GM18951 (cell line): Measurements from ENCODE around the gene SCO2.
"Not testable (repeated sequence)": the region's sequence is repeated elsewhere in the genome, so short reads cannot be mapped to it uniquely, and the experiment has no call there.

Experiments
- POLR2A ChIP-seq: IDR thresholded peaks from 4 replicates; pipeline ENCODE4 v1.6.1; 2011; ENCODE audit warnings: mild to moderate bottlenecking; ENCODE audit not compliant: insufficient read length, insufficient read depth; ENCODE audit errors: extremely low read depth
- in situ Hi-C: fragments of 300-500 bp; cut with MboI; formaldehyde crosslinking; loops from one replicate; pipeline ENCODE4 v1.12.0; 2022; ENCODE audit warnings: low sequenced_read_pairs, mixed read lengths, inconsistent platforms; ENCODE audit not compliant: unreplicated experiment

The SCO2 gene

GRCh38 chr22:50526108-50526833, 873 bp upstream of the SCO2 start:
- in situ Hi-C loops: no loop called here
- no peak for TF ChIP-seq POLR2A

- no peak for TF ChIP-seq POLR2A
- in situ Hi-C loops: no loop called here
Observed at GRCh38 chr22:50525858-50526107, 385 bp upstream of the SCO2 start.

- no peak for TF ChIP-seq POLR2A
- in situ Hi-C loops: no loop called here
Observed at GRCh38 chr22:50524676-50525103, 708 bp downstream of the SCO2 start.

GRCh38 chr22:50523806-50524675, 1.4 kb downstream of the SCO2 start:
- in situ Hi-C loops: no loop called here
- peak; percentile 12 for TF ChIP-seq POLR2A

GRCh38 chr22:50523458-50523805, 2.0 kb downstream of the SCO2 start:
- TF ChIP-seq POLR2A: peak; percentile 15
- in situ Hi-C loops: no loop called here

GRCh38 chr22:50522806-50523438, 2.5 kb downstream of the SCO2 start:
- TF ChIP-seq POLR2A: peak; percentile 0
- in situ Hi-C loops: no loop called here

- in situ Hi-C loops: no loop called here
- peak; percentile 1 for TF ChIP-seq POLR2A
Observed at GRCh38 chr22:50522208-50522805, 3.1 kb downstream of the SCO2 start.

- in situ Hi-C loops: no loop called here
- no peak for TF ChIP-seq POLR2A
Observed at GRCh38 chr22:50521710-50522109, 3.7 kb downstream of the SCO2 start.

- no peak for TF ChIP-seq POLR2A
- in situ Hi-C loops: no loop called here
Observed at GRCh38 chr22:50520826-50521453, 4.5 kb downstream of the SCO2 start.

- in situ Hi-C loops: not testable (repeated sequence)
Observed at GRCh38 chr22:50520184-50520583, 5.2 kb downstream of the SCO2 start.

- TF ChIP-seq POLR2A: no peak
- in situ Hi-C loops: no loop called here
Observed at GRCh38 chr22:50519151-50519550, 6.2 kb downstream of the SCO2 start.

GRCh38 chr22:50518606-50519005, 6.8 kb downstream of the SCO2 start:
- in situ Hi-C loops: no loop called here
- no peak for TF ChIP-seq POLR2A
